ENCODE data around the gene LTB.
A peak's percentile ranks its signal among the peaks of the same experiment; 100 is the strongest.

LTB gene

GRCh38 chr6:31546958-31547726, 35.1 kb downstream of the LTB start, which contains the start of gene NFKBIL1:
NFKBIL1 (plus strand) TSS chr6:31547608; CDS start chr6:31547695, 87 bp downstream.
- peak; percentile 98 for DNase-seq (ENCODE audit: low spot score)

GRCh38 chr6:31546339-31546957, 35.8 kb downstream of the LTB start, which contains the start of gene ATP6V1G2:
ATP6V1G2 (minus strand) TSS chr6:31546608; CDS start chr6:31546559, 49 bp downstream.
- DNase-seq (ENCODE audit: low spot score): peak; percentile 94

- no peak for DNase-seq (ENCODE audit: low spot score)
These were observed 36.9 kb downstream of the LTB start for GRCh38 chr6:31545291-31545690.

GRCh38 chr6:31544676-31545075, 37.5 kb downstream of the LTB start:
- no peak for DNase-seq (ENCODE audit: low spot score)

- no peak for DNase-seq (ENCODE audit: low spot score)
These were observed 38.6 kb downstream of the LTB start for GRCh38 chr6:31543639-31544038.

GRCh38 chr6:31541658-31542521, 40.3 kb downstream of the LTB start, which contains the start of gene DDX39B:
DDX39B (minus strand) TSS chr6:31542003; CDS start chr6:31540532, 1,471 bp downstream.
- peak; percentile 98 for DNase-seq (ENCODE audit: low spot score)

- DNase-seq (ENCODE audit: low spot score): no peak
These were observed 41.1 kb downstream of the LTB start for GRCh38 chr6:31541059-31541657.

GRCh38 chr6:31540640-31541039, 41.6 kb downstream of the LTB start:
- DNase-seq (ENCODE audit: low spot score): no peak

- DNase-seq (ENCODE audit: low spot score): peak; percentile 56
These were observed 43.3 kb downstream of the LTB start for GRCh38 chr6:31538805-31539400.

- no peak for DNase-seq (ENCODE audit: low spot score)
These were observed 46.5 kb downstream of the LTB start for GRCh38 chr6:31535538-31536324.

- DNase-seq (ENCODE audit: low spot score): no peak
These were observed 47.6 kb downstream of the LTB start for GRCh38 chr6:31534521-31535040.

GRCh38 chr6:31534011-31534410, 48.2 kb downstream of the LTB start:
- no peak for DNase-seq (ENCODE audit: low spot score)

- DNase-seq (ENCODE audit: low spot score): no peak
These were observed 48.8 kb downstream of the LTB start for GRCh38 chr6:31533455-31533841.

GRCh38 chr6:31532644-31533454, 49.4 kb downstream of the LTB start:
- no peak for DNase-seq (ENCODE audit: low spot score)

GRCh38 chr6:31531771-31532643, 50.2 kb downstream of the LTB start:
- DNase-seq (ENCODE audit: low spot score): no peak

GRCh38 chr6:31531162-31531561, 51.1 kb downstream of the LTB start:
- no peak for DNase-seq (ENCODE audit: low spot score)

- no peak for DNase-seq (ENCODE audit: low spot score)
These were observed 51.6 kb downstream of the LTB start for GRCh38 chr6:31530659-31531058.

Measured in putamen (tissue), 1 donor.